HG03095 (cell line): Measurements from ENCODE around the gene TERT.
A peak's percentile ranks its signal among the peaks of the same experiment; 100 is the strongest.

Source experiments
- ATAC-seq: cut with Tn5 transposase; IDR thresholded peaks from one replicate; pipeline ENCODE4 v1.9.1; 2021; ENCODE audit warnings: moderate library complexity; ENCODE audit not compliant: unreplicated experiment

The TERT gene

GRCh38 chr5:1319436-1320256 lies 24.8 kb upstream of the TERT start:
- no peak for ATAC-seq

- no peak for ATAC-seq
Observed at GRCh38 chr5:1318659-1319251, 23.9 kb upstream of the TERT start.

GRCh38 chr5:1317921-1318565 lies 23.2 kb upstream of the TERT start:
- ATAC-seq: no peak

- no peak for ATAC-seq
Observed at GRCh38 chr5:1316588-1317340, 21.9 kb upstream of the TERT start.

GRCh38 chr5:1315709-1316587 lies 21.1 kb upstream of the TERT start:
- peak; percentile 56 for ATAC-seq

- peak; percentile 1 for ATAC-seq
Observed at GRCh38 chr5:1315018-1315708, 20.3 kb upstream of the TERT start.

GRCh38 chr5:1314564-1314982 lies 19.7 kb upstream of the TERT start:
- no peak for ATAC-seq

- peak; percentile 56 for ATAC-seq
Observed at GRCh38 chr5:1312993-1313833, 18.3 kb upstream of the TERT start.

- ATAC-seq: no peak
Observed at GRCh38 chr5:1312206-1312605, 17.3 kb upstream of the TERT start.

- no peak for ATAC-seq
Observed at GRCh38 chr5:1311439-1312055, 16.7 kb upstream of the TERT start.

- ATAC-seq: no peak
Observed at GRCh38 chr5:1310118-1310517, 15.2 kb upstream of the TERT start.

- ATAC-seq: no peak
Observed at GRCh38 chr5:1304033-1304432, 9.2 kb upstream of the TERT start.

GRCh38 chr5:1302258-1302657 lies 7.4 kb upstream of the TERT start:
- ATAC-seq: no peak

GRCh38 chr5:1300581-1301083 lies 5.8 kb upstream of the TERT start:
- no peak for ATAC-seq

- no peak for ATAC-seq
Observed at GRCh38 chr5:1299961-1300360, 5.1 kb upstream of the TERT start.

GRCh38 chr5:1299511-1299850 lies 4.6 kb upstream of the TERT start:
- ATAC-seq: no peak

- ATAC-seq: no peak
Observed at GRCh38 chr5:1298723-1299510, 4.0 kb upstream of the TERT start.
